HepG2 (cell line): ENCODE data around the gene MRM2. TPM values are rescaled to one million over a fixed set of nuclear protein-coding genes. Genes with fewer than 3 reads are reported as not detected.

Experiments used
- ATAC-seq: fragments of 200-7000 bp; cut with Tn5 transposase; 3 replicates; pipeline ENCODE4 v1.9.1; 2020; ENCODE audit warnings: mild to moderate bottlenecking, moderate library complexity
- BruUV-seq: library from RNA; stranded (reverse); fragments of 400-500 nt; replicated peaks from 2 replicates; lab custom pipeline; 2021; lab: Mats Ljungman, UMichigan
- CTCF ChIA-PET: fragments of 300-600 bp; formaldehyde crosslinking; extraction: SDS; loops from one replicate; lab custom pipeline; 2021; ENCODE audit warnings: low total read pairs, inconsistent platforms, low intra/inter-chr PET ratio; lab: Yijun Ruan, JAX
- POLR2A ChIA-PET: fragments of 350-600 bp; sonication (Branson Sonifier 250); formaldehyde crosslinking; loops from one replicate; lab custom pipeline; 2020; ENCODE audit warnings: antibody characterized with exemption, inconsistent platforms; lab: Yijun Ruan, JAX
- DNase-seq: peaks from one replicate; pipeline ENCODE4 v3.0.0-alpha.2; 2015; ENCODE audit warnings: low spot score
- FAIRE-seq: peaks from 3 replicates; lab custom pipeline; 2011; peaks lifted over from hg19 to GRCh38; lab: Jason Lieb, UNC
- H2AFZ ChIP-seq: one replicate; pipeline ENCODE4 v1.6.1; 2011; ENCODE audit warnings: low read length, inconsistent platforms
- H3K27ac ChIP-seq: fragments of 300-600 bp; 3 replicates; pipeline ENCODE4 v1.8.0; 2011; ENCODE audit warnings: mixed run types, mild to moderate bottlenecking, mixed read lengths, low read length, inconsistent platforms; ENCODE audit not compliant: insufficient read depth; ENCODE audit errors: extremely low read length
- H3K27me3 ChIP-seq, 2 experiments: fragments of 200-600 bp in 1 of 2; 2 replicates in 1 of 2; 3 replicates in 1 of 2; pipeline versions ENCODE4 v1.6.0 to v1.8.0; 2011; ENCODE audit warnings: low read length in 2 of 2, mild to moderate bottlenecking in 2 of 2, moderate library complexity in 2 of 2, inconsistent platforms in 1 of 2; ENCODE audit not compliant: insufficient read depth in 2 of 2, control insufficient read depth in 1 of 2
- H3K36me3 ChIP-seq, 2 experiments: fragments of 200-600 bp in 1 of 2; replicated peaks in 1 of 2; 2 replicates in 1 of 2; 3 replicates in 1 of 2; pipeline versions ENCODE4 v1.5.1 to v1.8.0; 2011; ENCODE audit warnings: low read length in 2 of 2, inconsistent platforms in 1 of 2; ENCODE audit not compliant: insufficient read depth in 2 of 2, control insufficient read depth in 1 of 2
- H3K4me1 ChIP-seq: 2 replicates; pipeline ENCODE4 v1.5.1; 2012; ENCODE audit warnings: low read length, inconsistent platforms; ENCODE audit not compliant: insufficient read depth
- H3K4me2 ChIP-seq: 2 replicates; pipeline ENCODE4 v1.6.0; 2011; ENCODE audit warnings: low read depth, low read length, inconsistent platforms
- H3K4me3 ChIP-seq, 3 experiments: fragments of 200-600 bp in 1 of 3; sonication (generic), shearing (Covaris generic) in 1 of 3; replicated peaks in 1 of 3; 2 replicates each; pipeline ENCODE4 v1.5.1; 2011 to 2016; ENCODE audit warnings: low read length in 3 of 3, inconsistent platforms in 2 of 3, low read depth in 2 of 3, mild to moderate bottlenecking in 2 of 3, control low read depth in 1 of 3, mixed read lengths in 1 of 3; ENCODE audit not compliant: insufficient read depth in 1 of 3
- H3K79me2 ChIP-seq: one replicate; pipeline ENCODE4 v1.6.1; 2011; ENCODE audit warnings: low read length, inconsistent platforms; ENCODE audit not compliant: insufficient read depth
- H3K9ac ChIP-seq: 2 replicates; pipeline ENCODE4 v1.6.0; 2011; ENCODE audit warnings: mild to moderate bottlenecking, low read depth, low read length, inconsistent platforms; ENCODE audit not compliant: insufficient read depth
- H3K9me3 ChIP-seq: 2 replicates; pipeline ENCODE4 v1.5.1; 2012; ENCODE audit warnings: mild to moderate bottlenecking, low read length
- H4K20me1 ChIP-seq: 2 replicates; pipeline ENCODE4 v1.6.0; 2011; ENCODE audit warnings: inconsistent platforms, mild to moderate bottlenecking, low read length, moderate library complexity; ENCODE audit not compliant: insufficient read depth
- ARID2 ChIP-seq: sonication (generic); formaldehyde crosslinking; IDR thresholded peaks from 2 replicates; pipeline ENCODE4 v1.8.1; 2022; ENCODE audit warnings: mild to moderate bottlenecking, missing genetic modification reagents, borderline replicate concordance
- CEBPB ChIP-seq: IDR thresholded peaks from 2 replicates; pipeline ENCODE4 v1.6.1; 2011; ENCODE audit warnings: low read depth, low read length, improper control_type of control experiment, borderline replicate concordance
- ERF ChIP-seq: IDR thresholded peaks from 2 replicates; pipeline ENCODE4 v1.6.1; 2018; ENCODE audit warnings: missing biosample characterization, missing genetic modification reagents
- FOXC1 ChIP-seq: sonication (generic); formaldehyde crosslinking; IDR thresholded peaks from 2 replicates; pipeline ENCODE4 v1.8.0; 2022; ENCODE audit warnings: mild to moderate bottlenecking, missing genetic modification reagents, borderline replicate concordance
- IRF1 ChIP-seq: sonication (generic); formaldehyde crosslinking; IDR thresholded peaks from 2 replicates; pipeline ENCODE4 v1.4.0; 2020; ENCODE audit warnings: low read depth, mild to moderate bottlenecking, missing genetic modification reagents
- MTF1 ChIP-seq: sonication (generic); formaldehyde crosslinking; IDR thresholded peaks from 2 replicates; pipeline ENCODE4 v1.5.0; 2020; ENCODE audit warnings: missing genetic modification reagents
- NFE2 ChIP-seq: sonication (generic); formaldehyde crosslinking; IDR thresholded peaks from 2 replicates; pipeline ENCODE4 v1.4.0; 2020; ENCODE audit warnings: missing genetic modification reagents
- NR3C1 ChIP-seq: sonication (generic); formaldehyde crosslinking; IDR thresholded peaks from 2 replicates; pipeline ENCODE4 v1.4.0; 2020; ENCODE audit warnings: missing genetic modification reagents
- RARG ChIP-seq: sonication (generic); formaldehyde crosslinking; IDR thresholded peaks from 2 replicates; pipeline ENCODE4 v1.4.0; 2020; ENCODE audit warnings: low read depth, mild to moderate bottlenecking, missing genetic modification reagents
- REXO4 ChIP-seq: sonication (generic); formaldehyde crosslinking; IDR thresholded peaks from 2 replicates; pipeline ENCODE4 v1.8.0; 2022; ENCODE audit warnings: missing genetic modification reagents, mild to moderate bottlenecking, borderline replicate concordance
- SOX13 ChIP-seq, 3 experiments: fragments of 450-650 bp in 1 of 3; sonication (generic) in 1 of 3; formaldehyde crosslinking in 1 of 3; IDR thresholded peaks in 2 of 3; conservative IDR thresholded peaks in 1 of 3; 2 replicates each; pipeline versions ENCODE4 v1.5.0 to v1.6.1; 2016 to 2020; ENCODE audit warnings: antibody characterized with exemption in 1 of 3, mild to moderate bottlenecking in 1 of 3, missing compliant biosample characterization in 1 of 3, missing genetic modification reagents in 1 of 3, moderate library complexity in 1 of 3
- U2AF2 ChIP-seq: fragments of 200-400 bp; formaldehyde crosslinking; IDR thresholded peaks from 2 replicates; pipeline ENCODE4 v1.6.1; 2017; ENCODE audit warnings: low read depth, mild to moderate bottlenecking, low read length
- XRCC5 ChIP-seq: fragments of 200-400 bp; formaldehyde crosslinking; optimal IDR thresholded peaks from 2 replicates; pipeline ENCODE3; 2017; ENCODE audit warnings: mild to moderate bottlenecking, low read length
- ZFY ChIP-seq: sonication (generic); formaldehyde crosslinking; IDR thresholded peaks from 2 replicates; pipeline ENCODE4 v1.4.0; 2020; ENCODE audit warnings: missing genetic modification reagents
- ZNF550 ChIP-seq: sonication (generic); formaldehyde crosslinking; IDR thresholded peaks from 2 replicates; pipeline ENCODE4 v1.4.0; 2020; ENCODE audit warnings: mild to moderate bottlenecking, missing genetic modification reagents, borderline replicate concordance
- ZNF660 ChIP-seq: sonication (generic); formaldehyde crosslinking; IDR thresholded peaks from 2 replicates; pipeline ENCODE4 v1.5.1; 2020; ENCODE audit warnings: mild to moderate bottlenecking, low read depth, missing genetic modification reagents, borderline replicate concordance
- WGBS: methylation state at CpG from one replicate; pipeline ENCODE4 v1.1.6; 2017; ENCODE audit warnings: low lambda C conversion rate; 5-methylcytosine and 5-hydroxymethylcytosine counted together
- in situ Hi-C: cut with HindIII; loops from 2 replicates; pipeline ENCODE4 v1.10.0; 2017; ENCODE audit warnings: low pct_unique_long_range_greater_than_20kb; ENCODE audit not compliant: extremely low pct_ligation_motif_present
- intact Hi-C: fragments of 100-400 bp; cut with micrococcal nuclease; formaldehyde crosslinking; loops from one replicate; pipeline ENCODE4 v1.10.0; 2022; ENCODE audit not compliant: unreplicated experiment
- polyA plus RNA-seq, 8 experiments: library from polyadenylated mRNA; depleted of rRNA in 3 of 8; stranded (reverse) in 7 of 8; unstranded in 1 of 8; fragments of >200 nt; fragmentation: Illumina TruSeq in 4 of 8; extraction: Trizol in 4 of 8; gene quantifications; 2 replicates each; pipeline versions ENCODE4 v1.2.1 to v1.2.3, GENCODE V29; 2011 to 2016; ENCODE audit warnings: low read depth in 4 of 8, missing spikeins in 1 of 8, mixed read lengths in 1 of 8; ENCODE audit not compliant: insufficient read depth in 1 of 8
- total RNA-seq, 5 experiments: library from RNA; depleted of rRNA; stranded (reverse); fragments of >200 nt; fragmentation: Illumina TruSeq; extraction: Trizol; gene quantifications; 2 replicates each; pipeline ENCODE4 v1.2.3, GENCODE V29; 2016; ENCODE audit warnings: low read depth in 1 of 5
- TF ChIP-seq, protein P1 (sequence below): sonication (generic); formaldehyde crosslinking; IDR thresholded peaks from 2 replicates; pipeline ENCODE4 v1.4.0; 2020; ENCODE audit warnings: missing genetic modification reagents, low read depth, mild to moderate bottlenecking, borderline replicate concordance
- TF ChIP-seq, protein P2 (sequence below): sonication (generic); formaldehyde crosslinking; IDR thresholded peaks from 2 replicates; pipeline ENCODE4 v1.4.0; 2020; ENCODE audit warnings: mild to moderate bottlenecking, missing genetic modification reagents, borderline replicate concordance
- TF ChIP-seq, protein P3 (sequence below): IDR thresholded peaks from 2 replicates; pipeline ENCODE4 v1.6.1; 2016; ENCODE audit warnings: low read depth, borderline replicate concordance
- TF ChIP-seq, protein P4 (sequence below): sonication (generic); formaldehyde crosslinking; IDR thresholded peaks from 2 replicates; pipeline ENCODE4 v1.5.0; 2020; ENCODE audit warnings: mild to moderate bottlenecking, low read depth, missing genetic modification reagents, borderline replicate concordance

MRM2 gene
- total and polyA plus RNA-seq, 2 of the 13 experiments (the other 11 are each of a cell fraction or from before 2014, with no cell fraction given) = 13.2 to 34.2 TPM

DNA sequence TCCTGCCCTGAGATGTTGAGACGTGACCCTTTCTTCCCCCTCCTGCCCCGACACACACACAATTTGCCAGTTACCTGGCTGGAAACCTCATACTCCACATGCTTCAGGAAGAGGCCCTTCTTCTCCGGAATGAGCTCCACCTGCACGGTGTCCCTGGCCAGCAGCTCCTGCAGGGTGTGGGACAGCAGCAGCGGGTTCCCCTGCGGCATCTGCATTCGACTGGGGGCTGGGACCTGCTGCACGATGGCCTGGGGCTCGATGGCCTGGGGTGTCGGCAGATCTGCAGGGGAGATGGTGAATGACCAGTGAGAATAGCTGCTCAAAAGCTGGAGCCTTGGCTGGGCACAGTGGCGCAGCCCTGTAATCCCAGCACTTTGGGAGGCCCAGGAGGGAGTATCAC, 36.0 kb upstream of the MRM2 start:
- Histone ChIP-seq H3K9ac (no peak overlapping the region), H3K9me3 (no peaks in the 10 kb centered on the region), H3K27me3 (no peaks in the 10 kb centered on the region), H2AFZ (no peak overlapping the region), H3K4me3 (no peak overlapping the region), H3K27ac (no peak overlapping the region), H3K4me1 (peaks cover 37% of the 10 kb centered on the region), H3K36me3 (peaks cover 7 to 23% of the 10 kb centered on the region in 2 experiments; a peak in 3 of 5 replicates), H3K79me2 (peaks cover 14% of the 10 kb centered on the region), H3K4me2 (no peak overlapping the region), H4K20me1 (no peaks in the 10 kb centered on the region)
- no TSS peak for BruUV-seq
- 96% methylated on average over 10 of the region's 11 CpGs for WGBS
- intact Hi-C loops = no loop called here
- DNase-seq = no peak
- no peak for FAIRE-seq
- CTCF ChIA-PET = no interaction called here
- TF ChIP-seq NR3C1 (CRISPR knock-in tag) (no peak), RARG (CRISPR knock-in tag) (no peak), ZNF660 (no peak), SOX13 (IDR thresholded peaks at IDR 0.05) (no peak), SOX13 (CRISPR knock-in tag; conservative IDR thresholded peaks at IDR 0.05 in 1 of 2, IDR thresholded peaks at IDR 0.05 in 1 of 2) (no peak), ERF (no peak), ARID2 (CRISPR knock-in tag) (no peak), ZNF550 (CRISPR knock-in tag) (no peak), FOXC1 (CRISPR knock-in tag) (no peak), MTF1 (CRISPR knock-in tag) (no peak), U2AF2 (no peak), CEBPB (no peak), IRF1 (CRISPR knock-in tag) (no peak), ZFY (CRISPR knock-in tag) (no peak), XRCC5 (no peak), REXO4 (CRISPR knock-in tag) (no peak), NFE2 (CRISPR knock-in tag) (no peak)
- TF ChIP-seq, protein P1, sequence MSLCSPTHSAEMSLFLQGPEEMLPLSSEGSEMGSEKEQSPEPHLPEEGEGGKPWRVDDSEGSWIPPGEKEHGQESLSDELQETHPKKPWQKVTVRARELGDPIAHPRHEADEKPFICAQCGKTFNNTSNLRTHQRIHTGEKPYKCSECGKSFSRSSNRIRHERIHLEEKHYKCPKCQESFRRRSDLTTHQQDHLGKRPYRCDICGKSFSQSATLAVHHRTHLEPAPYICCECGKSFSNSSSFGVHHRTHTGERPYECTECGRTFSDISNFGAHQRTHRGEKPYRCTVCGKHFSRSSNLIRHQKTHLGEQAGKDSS (CRISPR knock-in tag) = no peak
- TF ChIP-seq, protein P2, sequence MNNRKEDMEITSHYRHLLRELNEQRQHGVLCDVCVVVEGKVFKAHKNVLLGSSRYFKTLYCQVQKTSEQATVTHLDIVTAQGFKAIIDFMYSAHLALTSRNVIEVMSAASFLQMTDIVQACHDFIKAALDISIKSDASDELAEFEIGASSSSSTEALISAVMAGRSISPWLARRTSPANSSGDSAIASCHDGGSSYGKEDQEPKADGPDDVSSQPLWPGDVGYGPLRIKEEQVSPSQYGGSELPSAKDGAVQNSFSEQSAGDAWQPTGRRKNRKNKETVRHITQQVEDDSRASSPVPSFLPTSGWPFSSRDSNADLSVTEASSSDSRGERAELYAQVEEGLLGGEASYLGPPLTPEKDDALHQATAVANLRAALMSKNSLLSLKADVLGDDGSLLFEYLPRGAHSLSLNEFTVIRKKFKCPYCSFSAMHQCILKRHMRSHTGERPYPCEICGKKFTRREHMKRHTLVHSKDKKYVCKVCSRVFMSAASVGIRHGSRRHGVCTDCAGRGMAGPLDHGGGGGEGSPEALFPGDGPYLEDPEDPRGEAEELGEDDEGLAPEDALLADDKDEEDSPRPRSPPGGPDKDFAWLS (CRISPR knock-in tag) = no peak
- TF ChIP-seq, protein P3, sequence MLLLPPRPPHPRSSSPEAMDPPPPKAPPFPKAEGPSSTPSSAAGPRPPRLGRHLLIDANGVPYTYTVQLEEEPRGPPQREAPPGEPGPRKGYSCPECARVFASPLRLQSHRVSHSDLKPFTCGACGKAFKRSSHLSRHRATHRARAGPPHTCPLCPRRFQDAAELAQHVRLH (CRISPR knock-in tag) = no peak
- TF ChIP-seq, protein P4, sequence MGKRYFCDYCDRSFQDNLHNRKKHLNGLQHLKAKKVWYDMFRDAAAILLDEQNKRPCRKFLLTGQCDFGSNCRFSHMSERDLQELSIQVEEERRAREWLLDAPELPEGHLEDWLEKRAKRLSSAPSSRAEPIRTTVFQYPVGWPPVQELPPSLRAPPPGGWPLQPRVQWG (CRISPR knock-in tag) = no peak
- POLR2A ChIA-PET = no interaction called here
- ATAC-seq = no peak
- in situ Hi-C loops = no loop called here
